Ecto neural progenitor cell (in vitro differentiated cells): ENCODE data around the gene CYGB.
A peak's percentile ranks its signal among the peaks of the same experiment; 100 is the strongest.
"Not testable (repeated sequence)": the region's sequence is repeated elsewhere in the genome, so short reads cannot be mapped to it uniquely, and the experiment has no call there.

Experiments
- DNase-seq: peaks from one replicate; pipeline ENCODE4 v3.0.0-alpha.2; 2018; ENCODE audit warnings: low spot score

Gene CYGB

GRCh38 chr17:76538281-76538931 is 897 bp upstream of the CYGB start:
- DNase-seq = peak; percentile 72

GRCh38 chr17:76537288-76537577 is 276 bp downstream of the CYGB start:
- no peak for DNase-seq

GRCh38 chr17:76536511-76537287 is 810 bp downstream of the CYGB start:
- peak; percentile 55 for DNase-seq

GRCh38 chr17:76535788-76536510 is 1.6 kb downstream of the CYGB start:
- no peak for DNase-seq

- DNase-seq = no peak
Measured at GRCh38 chr17:76534831-76535732, 2.4 kb downstream of the CYGB start.

GRCh38 chr17:76533640-76534359 is 3.7 kb downstream of the CYGB start:
- not testable (repeated sequence) for DNase-seq

- DNase-seq = no peak
Measured at GRCh38 chr17:76532072-76532651, 5.3 kb downstream of the CYGB start.

- DNase-seq = no peak
Measured at GRCh38 chr17:76531486-76532038, 5.9 kb downstream of the CYGB start.

GRCh38 chr17:76530811-76531485 is 6.6 kb downstream of the CYGB start:
- no peak for DNase-seq

GRCh38 chr17:76530095-76530723 is 7.3 kb downstream of the CYGB start:
- DNase-seq = no peak

- peak; percentile 84 for DNase-seq
Measured at GRCh38 chr17:76529224-76530094, 8.1 kb downstream of the CYGB start.

- DNase-seq = no peak
Measured at GRCh38 chr17:76528528-76529223, 8.8 kb downstream of the CYGB start.

GRCh38 chr17:76528156-76528527 is 9.4 kb downstream of the CYGB start:
- no peak for DNase-seq

GRCh38 chr17:76527430-76528111 is 9.9 kb downstream of the CYGB start:
- peak; percentile 76 for DNase-seq

GRCh38 chr17:76527016-76527415 is 10.5 kb downstream of the CYGB start:
- not testable (repeated sequence) for DNase-seq

GRCh38 chr17:76525513-76525833 is 12.0 kb downstream of the CYGB start:
- not testable (repeated sequence) for DNase-seq
